Omental fat pad (tissue), 4 donors: ENCODE data around the gene ZEB1. TPM values are rescaled to one million over a fixed set of nuclear protein-coding genes. Genes with fewer than 3 reads are reported as not detected.

Source experiments
- ATAC-seq: fragments of 150-250 bp; one replicate; pipeline ENCODE4 v1.9.1; 2016; ENCODE audit warnings: mild to moderate bottlenecking, moderate library complexity; ENCODE audit not compliant: low FRiP score
- DNase-seq: peaks from one replicate; pipeline ENCODE4 v3.0.0-alpha.2; 2019; ENCODE audit warnings: low spot score
- CTCF ChIP-seq, 3 donors: fragments of 450-650 bp; IDR thresholded peaks; one replicate each; pipeline ENCODE4 v1.5.1; 2016 to 2017; ENCODE audit warnings: antibody characterized with exemption in 3 of 3, mild to moderate bottlenecking in 3 of 3, moderate library complexity in 2 of 3
- small RNA-seq: library from RNA; depleted of rRNA; stranded (forward); fragments of <200 nt; gene quantifications from one replicate; pipeline ENCODE3, GENCODE V24; 2016
- total RNA-seq, 4 donors: library from RNA; depleted of rRNA; stranded (reverse); fragments of >200 nt; gene quantifications; one replicate each; pipeline ENCODE4 v1.1.0, GENCODE V29; 2016

ZEB1 gene
- total RNA-seq, 4 donors from 2014 or later: 56.6 to 128 (median 71.9) TPM

DNA sequence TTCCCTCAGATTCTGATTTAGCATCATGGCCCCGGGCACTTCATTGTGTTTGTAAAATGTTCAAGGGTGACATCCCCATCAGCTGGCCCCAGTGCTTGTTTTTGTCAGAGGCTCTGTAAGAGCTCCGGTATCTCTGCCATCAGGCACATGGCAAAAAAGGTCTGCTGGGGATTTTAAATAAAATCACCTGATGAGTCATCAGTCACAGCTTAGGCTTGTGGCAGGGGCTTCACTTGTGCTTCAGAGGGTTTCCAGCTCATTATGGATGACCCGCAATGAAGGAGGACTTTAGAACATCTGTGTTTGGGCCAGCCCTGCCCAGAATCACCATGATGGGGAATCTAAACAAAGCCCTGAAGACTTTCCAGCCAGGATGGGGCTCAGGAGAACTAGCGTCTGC lies 259.9 kb downstream of the ZEB1 start:
- no peak for ATAC-seq
- DNase-seq: no peak
- TF ChIP-seq CTCF (IDR thresholded peaks at IDR 0.05): no peak

Small RNAs within 50 kb of the gene (small RNA-seq; reads per million reads assigned to genes)
- not detected for gene SPTLC1P1
